NCI-H748 (cell line): Measurements from ENCODE around the gene ANTKMT.

ENCODE experiments used
- DNase-seq: peaks from one replicate; lab custom pipeline; 2025; ENCODE audit not compliant: unreplicated experiment; lab: John Stamatoyannopoulos, UW

Gene ANTKMT

GRCh38 chr16:698911-699671 lies 21.9 kb upstream of the ANTKMT start:
- DNase-seq: no peak

GRCh38 chr16:700684-701584 lies 20.0 kb upstream of the ANTKMT start:
- no peak for DNase-seq

- no peak for DNase-seq
Observed at GRCh38 chr16:702341-702740, 18.6 kb upstream of the ANTKMT start.

- DNase-seq: no peak
Observed at GRCh38 chr16:703406-703805, 17.5 kb upstream of the ANTKMT start.

- DNase-seq: no peak
Observed at GRCh38 chr16:704047-704446, 16.9 kb upstream of the ANTKMT start.

GRCh38 chr16:704552-705380 lies 16.2 kb upstream of the ANTKMT start:
- peak; percentile 11 for DNase-seq

- peak; percentile 83 for DNase-seq
Observed at GRCh38 chr16:705431-706188, 15.3 kb upstream of the ANTKMT start, which contains the start of gene FBXL16. Gene FBXL16, minus strand, starts transcription at chr16:705801. Its CDS starts 8,396 bp downstream, at chr16:697405.

- DNase-seq: peak; percentile 41
Observed at GRCh38 chr16:706189-707061, 14.5 kb upstream of the ANTKMT start.

- DNase-seq: no peak
Observed at GRCh38 chr16:707062-707538, 13.8 kb upstream of the ANTKMT start.

- no peak for DNase-seq
Observed at GRCh38 chr16:708019-708418, 12.9 kb upstream of the ANTKMT start.

- DNase-seq: no peak
Observed at GRCh38 chr16:708959-709358, 12.0 kb upstream of the ANTKMT start.

- DNase-seq: peak; percentile 92
Observed at GRCh38 chr16:709566-710499, 11.1 kb upstream of the ANTKMT start.

- no peak for DNase-seq
Observed at GRCh38 chr16:710500-711075, 10.4 kb upstream of the ANTKMT start.

- no peak for DNase-seq
Observed at GRCh38 chr16:711084-711483, 9.9 kb upstream of the ANTKMT start.

- DNase-seq: peak; percentile 62
Observed at GRCh38 chr16:711548-712320, 9.2 kb upstream of the ANTKMT start.

GRCh38 chr16:712740-713250 lies 8.2 kb upstream of the ANTKMT start:
- DNase-seq: peak; percentile 44

GRCh38 chr16:714079-714478 lies 6.9 kb upstream of the ANTKMT start:
- no peak for DNase-seq
